GM21423 (cell line): ENCODE data around the gene LPO.

Source experiments
- ATAC-seq: cut with Tn5 transposase; IDR thresholded peaks from one replicate; pipeline ENCODE4 v1.9.1; 2021; ENCODE audit warnings: mild to moderate bottlenecking, moderate library complexity; ENCODE audit not compliant: unreplicated experiment

Gene LPO

DNA sequence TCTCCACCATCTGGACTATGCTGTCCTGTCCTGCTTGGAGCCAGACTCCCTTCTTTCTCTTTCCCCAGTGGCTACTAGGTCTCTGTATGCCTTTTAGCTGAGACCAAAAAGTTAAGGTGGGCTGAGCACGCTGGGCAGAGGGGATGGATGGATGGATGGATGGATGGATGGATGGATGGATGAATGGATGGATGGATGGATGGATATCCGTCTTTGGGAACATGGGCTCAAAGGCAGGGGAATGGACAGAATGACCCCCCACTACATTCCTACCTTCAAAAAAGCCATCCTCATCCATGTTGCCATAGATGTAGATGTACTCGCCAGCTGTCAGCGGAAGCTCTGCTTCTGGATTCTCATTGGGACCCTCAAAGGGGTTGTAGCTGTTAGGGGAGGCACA lies 77.4 kb downstream of the LPO start:
- ATAC-seq, result no peak

- no peak for ATAC-seq
These were observed 78.0 kb downstream of the LPO start for GRCh38 chr17:58316260-58316960.

DNA sequence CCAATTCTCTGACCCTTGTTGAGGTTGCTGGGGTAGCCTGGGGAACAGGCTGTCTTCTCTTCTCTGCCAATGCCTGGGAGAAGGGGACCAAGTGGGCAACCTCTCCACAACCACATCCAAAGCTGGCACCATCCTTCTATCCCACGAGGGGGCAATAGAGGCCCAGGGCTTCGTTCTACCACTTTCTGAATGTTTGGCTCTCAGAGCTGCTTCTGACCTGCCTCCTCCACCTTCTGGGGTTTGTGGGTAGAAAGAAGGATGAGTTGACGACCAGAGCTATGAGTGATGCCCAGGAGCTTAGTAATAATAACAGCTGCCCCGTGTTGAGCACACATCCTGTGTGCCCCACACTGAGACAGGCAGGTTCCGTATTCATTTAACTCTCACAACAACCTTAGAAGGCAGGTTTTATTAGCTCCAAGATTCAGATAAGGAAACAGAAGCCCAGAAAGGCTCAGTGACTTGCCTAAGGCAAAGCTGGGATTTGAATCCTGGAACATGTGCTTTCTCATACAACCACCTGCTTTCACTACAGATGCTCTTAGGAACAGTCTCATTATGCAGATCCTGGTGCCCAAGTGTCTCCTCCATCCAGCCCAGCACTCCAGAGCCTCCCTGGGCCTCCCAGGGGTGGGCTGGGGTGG lies 79.2 kb downstream of the LPO start:
- peak; percentile 77 for ATAC-seq

- ATAC-seq, result no peak
These were observed 79.7 kb downstream of the LPO start for GRCh38 chr17:58318065-58318481.
